ENCODE data around the gene SETD2.

DNA sequence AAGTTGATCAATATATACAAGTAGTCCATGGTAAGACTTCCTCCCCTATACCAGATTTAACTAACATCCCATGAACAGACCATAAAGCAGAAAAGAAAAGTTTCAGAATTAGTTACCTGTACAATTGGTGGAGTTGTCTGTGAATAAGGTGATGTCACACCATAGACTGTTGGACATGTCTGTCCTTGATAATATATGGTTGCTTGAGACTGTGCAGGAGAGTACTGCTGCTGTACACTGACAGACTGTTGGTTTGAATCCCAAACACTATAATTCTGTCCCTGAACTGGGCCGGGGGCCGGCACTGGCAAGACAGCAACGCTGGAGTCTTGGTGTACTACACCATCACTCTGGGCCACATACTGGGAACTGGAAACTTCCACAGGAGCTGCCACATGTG lies 107.2 kb downstream of the SETD2 start:
- TF ChIP-seq, protein P1, sequence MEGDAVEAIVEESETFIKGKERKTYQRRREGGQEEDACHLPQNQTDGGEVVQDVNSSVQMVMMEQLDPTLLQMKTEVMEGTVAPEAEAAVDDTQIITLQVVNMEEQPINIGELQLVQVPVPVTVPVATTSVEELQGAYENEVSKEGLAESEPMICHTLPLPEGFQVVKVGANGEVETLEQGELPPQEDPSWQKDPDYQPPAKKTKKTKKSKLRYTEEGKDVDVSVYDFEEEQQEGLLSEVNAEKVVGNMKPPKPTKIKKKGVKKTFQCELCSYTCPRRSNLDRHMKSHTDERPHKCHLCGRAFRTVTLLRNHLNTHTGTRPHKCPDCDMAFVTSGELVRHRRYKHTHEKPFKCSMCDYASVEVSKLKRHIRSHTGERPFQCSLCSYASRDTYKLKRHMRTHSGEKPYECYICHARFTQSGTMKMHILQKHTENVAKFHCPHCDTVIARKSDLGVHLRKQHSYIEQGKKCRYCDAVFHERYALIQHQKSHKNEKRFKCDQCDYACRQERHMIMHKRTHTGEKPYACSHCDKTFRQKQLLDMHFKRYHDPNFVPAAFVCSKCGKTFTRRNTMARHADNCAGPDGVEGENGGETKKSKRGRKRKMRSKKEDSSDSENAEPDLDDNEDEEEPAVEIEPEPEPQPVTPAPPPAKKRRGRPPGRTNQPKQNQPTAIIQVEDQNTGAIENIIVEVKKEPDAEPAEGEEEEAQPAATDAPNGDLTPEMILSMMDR (IDR thresholded peaks at IDR 0.05; ENCODE audit: low read depth, low read length): no peak
- TF ChIP-seq EZH2phosphoT487 (IDR thresholded peaks at IDR 0.05; ENCODE audit: low read depth): no peak
